H1 (cell line): ENCODE measurements around the gene YWHAG. TPM values are rescaled to one million over a fixed set of nuclear protein-coding genes. Genes with fewer than 3 reads are reported as not detected.
A peak's percentile ranks its signal among the peaks of the same experiment; 100 is the strongest.

ENCODE experiments used
- CTCF ChIA-PET: fragments of 300-600 bp; sonication (Branson Sonifier 250); formaldehyde crosslinking; loops from one replicate; lab custom pipeline; 2021; ENCODE audit not compliant: partially characterized antibody; lab: Charles Lee
- POLR2A ChIA-PET: fragments of 300-600 bp; sonication (Branson Sonifier 250); formaldehyde crosslinking; loops from one replicate; lab custom pipeline; 2021; ENCODE audit warnings: inconsistent platforms; ENCODE audit not compliant: partially characterized antibody; lab: Charles Lee
- DNase-seq, 2 experiments: peaks; one replicate each; pipeline versions ENCODE4 v3.0.0 to v3.0.0-alpha.2; 2010 to 2022; ENCODE audit warnings: low spot score in 2 of 2, low read depth in 1 of 2, mixed read lengths in 1 of 2
- FAIRE-seq: peaks from 2 replicates; lab custom pipeline; 2011; peaks lifted over from hg19 to GRCh38; lab: Jason Lieb, UNC
- H2AFZ ChIP-seq: 2 replicates; pipeline ENCODE4 v1.8.1; 2012; ENCODE audit warnings: low read length, inconsistent platforms
- H2AK5ac ChIP-seq: 2 replicates; pipeline ENCODE4 v1.6.1; 2013; ENCODE audit warnings: low read depth, low read length
- H2BK120ac ChIP-seq: replicated peaks from 2 replicates; pipeline ENCODE3; 2013; ENCODE audit warnings: low read depth, low read length, inconsistent platforms
- H2BK12ac ChIP-seq: 2 replicates; pipeline ENCODE4 v1.6.1; 2013; ENCODE audit warnings: low read depth, low read length
- H2BK15ac ChIP-seq: 2 replicates; pipeline ENCODE4 v1.6.1; 2013; ENCODE audit warnings: low read length
- H2BK20ac ChIP-seq: 2 replicates; pipeline ENCODE4 v1.6.1; 2013; ENCODE audit warnings: low read length
- H2BK5ac ChIP-seq: 2 replicates; pipeline ENCODE4 v1.6.1; 2013; ENCODE audit warnings: low read depth, low read length
- H3K14ac ChIP-seq: 2 replicates; pipeline ENCODE4 v1.6.1; 2013; ENCODE audit warnings: inconsistent platforms; ENCODE audit not compliant: insufficient read length
- H3K18ac ChIP-seq: 2 replicates; pipeline ENCODE4 v1.6.1; 2013; ENCODE audit warnings: low read length; ENCODE audit errors: extremely low read depth
- H3K23ac ChIP-seq: 2 replicates; pipeline ENCODE4 v1.6.1; 2013; ENCODE audit warnings: inconsistent platforms; ENCODE audit not compliant: insufficient read length
- H3K23me2 ChIP-seq: 2 replicates; pipeline ENCODE4 v1.6.1; 2013; ENCODE audit warnings: low read depth, low read length
- H3K27ac ChIP-seq: 2 replicates; pipeline ENCODE4 v1.6.1; 2011; ENCODE audit warnings: low read depth, low read length, inconsistent platforms
- H3K27me3 ChIP-seq, 4 experiments: replicated peaks in 1 of 4; 1 replicate in 1 of 4; 2 replicates in 3 of 4; pipeline versions ENCODE4 v1.6.1 to v1.8.1; 2011 to 2013; ENCODE audit warnings: low read length in 3 of 4, mild to moderate bottlenecking in 3 of 4, inconsistent platforms in 2 of 4, mixed read lengths in 2 of 4, moderate library complexity in 1 of 4; ENCODE audit not compliant: control insufficient read depth in 3 of 4, insufficient read depth in 3 of 4; ENCODE audit errors: extremely low read depth in 1 of 4
- H3K36me3 ChIP-seq, 4 experiments: 2 replicates each; pipeline versions ENCODE4 v1.6.1 to v1.8.1; 2011 to 2013; ENCODE audit warnings: mild to moderate bottlenecking in 4 of 4, low read length in 3 of 4, moderate library complexity in 2 of 4, control low read depth in 1 of 4, inconsistent platforms in 1 of 4; ENCODE audit not compliant: insufficient read depth in 4 of 4, control insufficient read depth in 2 of 4
- H3K4ac ChIP-seq: replicated peaks from 2 replicates; pipeline ENCODE3; 2013; ENCODE audit warnings: low read length, low read depth, mixed read lengths, inconsistent platforms; ENCODE audit not compliant: insufficient read length
- H3K4me1 ChIP-seq, 4 experiments: replicated peaks in 1 of 4; 1 replicate in 1 of 4; 2 replicates in 3 of 4; pipeline versions ENCODE4 v1.6.1 to v1.8.1; 2011 to 2013; ENCODE audit warnings: low read length in 3 of 4, inconsistent platforms in 2 of 4, mixed read lengths in 1 of 4; ENCODE audit not compliant: insufficient read depth in 4 of 4, control insufficient read depth in 3 of 4
- H3K4me2 ChIP-seq, 2 experiments: 2 replicates each; pipeline versions ENCODE4 v1.6.1 to v1.8.1; 2011 to 2013; ENCODE audit warnings: low read depth in 2 of 2, low read length in 2 of 2, control low read depth in 1 of 2, inconsistent platforms in 1 of 2, mild to moderate bottlenecking in 1 of 2; ENCODE audit not compliant: insufficient read depth in 1 of 2
- H3K4me3 ChIP-seq, 4 experiments: fragments of 200-600, 300-600 bp in 1 of 4; sonication (generic), shearing (Covaris generic), sonication (Bioruptor Twin) in 1 of 4; 2 replicates each; pipeline versions ENCODE4 v1.5.1 to v1.8.1; 2011 to 2016; ENCODE audit warnings: low read length in 4 of 4, low read depth in 3 of 4, control low read depth in 2 of 4, inconsistent platforms in 2 of 4, mild to moderate bottlenecking in 2 of 4, mixed read lengths in 1 of 4, moderate library complexity in 1 of 4; ENCODE audit not compliant: insufficient read depth in 2 of 4; ENCODE audit errors: extremely low read depth in 1 of 4
- H3K56ac ChIP-seq: replicated peaks from 2 replicates; pipeline ENCODE3; 2013; ENCODE audit warnings: low read depth, mild to moderate bottlenecking, mixed read lengths, low read length, inconsistent platforms; ENCODE audit not compliant: insufficient read length
- H3K79me1 ChIP-seq: 2 replicates; pipeline ENCODE4 v1.6.1; 2013; ENCODE audit warnings: low read depth, low read length, control low read depth
- H3K79me2 ChIP-seq, 2 experiments: 2 replicates each; pipeline versions ENCODE4 v1.6.1 to v1.8.1; 2012 to 2013; ENCODE audit warnings: low read length in 2 of 2, mild to moderate bottlenecking in 2 of 2, inconsistent platforms in 1 of 2; ENCODE audit not compliant: insufficient read depth in 2 of 2, control insufficient read depth in 1 of 2
- H3K9ac ChIP-seq, 4 experiments: replicated peaks in 1 of 4; 1 replicate in 1 of 4; 2 replicates in 3 of 4; pipeline versions ENCODE4 v1.6.1 to v1.8.1; 2011 to 2013; ENCODE audit warnings: low read depth in 3 of 4, low read length in 3 of 4, control low read depth in 2 of 4, mild to moderate bottlenecking in 2 of 4, moderate library complexity in 2 of 4, inconsistent platforms in 1 of 4; ENCODE audit errors: extremely low read depth in 1 of 4
- H3K9me3 ChIP-seq, 2 experiments: 2 replicates each; pipeline versions ENCODE4 v1.6.1 to v1.8.1; 2012 to 2013; ENCODE audit warnings: mild to moderate bottlenecking in 2 of 2, moderate library complexity in 2 of 2, control low read depth in 1 of 2, inconsistent platforms in 1 of 2, low read depth in 1 of 2, low read length in 1 of 2, mixed read lengths in 1 of 2; ENCODE audit not compliant: insufficient read depth in 2 of 2
- H4K20me1 ChIP-seq, 2 experiments: replicated peaks in 1 of 2; 2 replicates each; pipeline versions ENCODE3 to v1.8.1; 2011 to 2013; ENCODE audit warnings: inconsistent platforms in 2 of 2, low read length in 2 of 2, mild to moderate bottlenecking in 1 of 2; ENCODE audit not compliant: insufficient read depth in 2 of 2, control insufficient read depth in 1 of 2
- H4K5ac ChIP-seq: 2 replicates; pipeline ENCODE4 v1.6.1; 2013; ENCODE audit warnings: low read length, low read depth, mixed read lengths, inconsistent platforms; ENCODE audit not compliant: insufficient read length
- H4K8ac ChIP-seq: 2 replicates; pipeline ENCODE4 v1.8.0; 2013; ENCODE audit warnings: mild to moderate bottlenecking, moderate library complexity, low read length, inconsistent platforms; ENCODE audit not compliant: insufficient read depth; ENCODE audit errors: extremely low read depth
- H4K91ac ChIP-seq: replicated peaks from 2 replicates; pipeline ENCODE3; 2013; ENCODE audit warnings: low read length, mixed read lengths, inconsistent platforms; ENCODE audit not compliant: insufficient read length
- JUND ChIP-seq: IDR thresholded peaks from 2 replicates; pipeline ENCODE4 v1.6.1; 2011; ENCODE audit warnings: mild to moderate bottlenecking, improper control_type of control experiment, low read length
- WGBS, 2 experiments: shearing (Covaris generic) in 1 of 2; methylation state at CpG; one replicate each; pipeline versions ENCODE4 v1.1.6 to v1.1.7; 2013 to 2015; ENCODE audit warnings: low lambda C conversion rate in 2 of 2, mixed read lengths in 2 of 2, inconsistent platforms in 1 of 2, low coverage in 1 of 2, missing lambda C conversion rate in 1 of 2; ENCODE audit not compliant: insufficient replicate concordance in 2 of 2, insufficient coverage in 1 of 2, insufficient read length in 1 of 2; ENCODE audit errors: extremely low coverage in 1 of 2, missing lambda C conversion rate in 1 of 2; 5-methylcytosine and 5-hydroxymethylcytosine counted together
- polyA plus RNA-seq, 7 experiments: library from polyadenylated mRNA; depleted of rRNA in 3 of 7; stranded (reverse) in 5 of 7; unstranded in 2 of 7; fragments of >200 nt in 5 of 7; fragments of 200-250 nt in 2 of 7; gene quantifications; 1 replicate in 5 of 7; 2 replicates in 1 of 7; 4 replicates in 1 of 7; pipeline versions ENCODE4 v1.2.1 to v1.2.3, GENCODE V29; 2011 to 2013; ENCODE audit warnings: missing spikeins in 2 of 7, mixed read lengths in 2 of 7
- total RNA-seq: library from RNA; stranded (reverse); fragmentation: NEBNext Ultra II Directional; extraction: Animal tissue kit (Norgen Biotek cat#: 25700); gene quantifications from 2 replicates; pipeline ENCODE4 v1.2.1, GENCODE V29; 2021

YWHAG gene
- total and polyA plus RNA-seq, 2 of the 8 experiments (the other 6 are each of a cell fraction or from before 2014, with no cell fraction given), result 57.2 to 241 TPM

DNA sequence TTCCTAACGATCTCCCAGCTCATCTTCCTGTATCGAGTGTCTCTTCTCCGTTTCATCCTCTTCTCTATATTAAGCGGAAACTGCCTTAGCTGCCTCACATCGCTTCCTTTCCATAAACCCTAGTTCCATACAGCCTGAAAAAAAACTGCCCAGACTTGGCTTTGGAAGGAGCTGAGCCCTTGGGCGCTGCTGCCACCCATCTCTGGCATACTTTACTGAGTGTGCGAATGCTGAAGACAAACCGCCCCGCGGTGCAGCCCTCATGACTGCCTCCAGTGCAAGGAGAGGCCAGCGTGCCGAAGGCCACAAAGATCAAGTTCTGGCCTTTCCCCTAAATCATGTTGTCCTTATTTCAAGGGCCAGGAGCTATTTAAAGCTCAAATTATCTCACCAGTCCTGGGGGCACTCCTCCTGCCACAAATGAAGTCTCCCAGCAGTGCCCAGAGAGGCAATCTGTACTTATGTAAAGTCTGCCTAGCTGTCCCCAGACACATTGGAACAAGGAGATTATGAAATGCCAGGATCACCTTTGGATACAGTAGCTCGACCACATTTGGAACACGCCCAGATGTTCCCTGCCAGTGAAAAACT, 25.2 kb downstream of the YWHAG start:
- Histone ChIP-seq H3K27ac (no peak overlapping the region), H3K36me3 (peaks cover 16 to 47% (median 24%) of the 10 kb centered on the region in 4 experiments), H2AK5ac (no peak overlapping the region), H3K9me3 (no peaks in the 10 kb centered on the region), H3K27me3 (no peaks in the 10 kb centered on the region), H3K23me2 (no peaks in the 10 kb centered on the region), H3K14ac (no peak overlapping the region), H2BK12ac (no peak overlapping the region), H2BK20ac (no peak overlapping the region), H3K4ac (peak overlapping the region; percentile 14), H4K91ac (no peak overlapping the region), H3K79me2 (peaks cover 33 to 99% of the 10 kb centered on the region in 2 experiments), H2AFZ (no peak overlapping the region), H2BK15ac (no peak overlapping the region), H3K9ac (no peak overlapping the region), H4K5ac (no peak overlapping the region), H3K23ac (no peak overlapping the region), H2BK5ac (peak overlapping the region; percentile 35; the same call in 1 of the 2 replicates), H3K4me2 (no peak overlapping the region), H3K56ac (no peak overlapping the region), H3K79me1 (peaks cover 13% of the 10 kb centered on the region), H4K20me1 (peaks cover 50% of the 10 kb centered on the region in 2 experiments), H3K4me3 (no peak overlapping the region), H3K18ac (no peak overlapping the region), H3K4me1 (peaks cover 0 to 4% (median 2%) of the 10 kb centered on the region in 4 experiments; a peak in 3 of 7 replicates), H2BK120ac (no peak overlapping the region), H4K8ac (no peak overlapping the region)
- no peak for TF ChIP-seq JUND
- CTCF ChIA-PET, result interaction anchor here (1.3 to 1.4 kb wide), 2 partner anchors 11 to 18 kb away, joined by 3 to 4 read pairs; no protein-coding TSS in a partner anchor
- no peak for FAIRE-seq
- WGBS, 2 experiments, result 97% methylated on average over 14 of the region's 14 CpGs; no CpG with 5 or more reads in 1 of the 2 experiments
- no peak for DNase-seq
- POLR2A ChIA-PET, result interaction anchor here (0.9 to 15.6 kb wide), 4 partner anchors 10 to 21 kb away, joined by 6 to 249 read pairs (median 13); partner anchors contain the start of gene YWHAG
